ENCODE measurements around the gene FAM124A.

FAM124A gene

GRCh38 chr13:51222037-51222685, at the start of gene FAM124A:
FAM124A (plus strand) TSS chr13:51222398; CDS start chr13:51222502, 104 bp downstream.
- Mint-ChIP-seq H3K27ac (no peak within 1 kb of the TSS), H3K36me3 (no peaks in the 10 kb centered on the region)
- ATAC-seq, result peak; percentile 80

GRCh38 chr13:51175021-51175420, 47.2 kb upstream of the FAM124A start:
- no peak overlapping the region for H3K4me3 Mint-ChIP-seq
- no peak for DNase-seq (ENCODE audit: low spot score in 2 of 2)
- H3K9me3 Mint-ChIP-seq, result peaks cover 2% of the 10 kb centered on the region
- no peak overlapping the region for H3K27ac Mint-ChIP-seq
- no peaks in the 10 kb centered on the region for H3K36me3 Mint-ChIP-seq
- ATAC-seq, result no peak
- H3K4me1 Mint-ChIP-seq, result no peaks in the 10 kb centered on the region

More at GRCh38 chr13:51222037-51222685, at the start of gene FAM124A:
- Mint-ChIP-seq H3K9me3 (no peaks in the 10 kb centered on the region), H3K4me3 (peak within 1 kb of the TSS; percentile 43), H3K4me1 (no peaks in the 10 kb centered on the region)
- peak; percentile 36 to 66 for DNase-seq (ENCODE audit: low spot score in 2 of 2)

- H3K9me3 Mint-ChIP-seq, result peaks cover 2% of the 10 kb centered on the region
Measured at GRCh38 chr13:51175639-51176038, 46.6 kb upstream of the FAM124A start.

GRCh38 chr13:51177188-51177587, 45.0 kb upstream of the FAM124A start:
- no peaks in the 10 kb centered on the region for H3K36me3 Mint-ChIP-seq
- ATAC-seq (no peak), DNase-seq (ENCODE audit: low spot score in 2 of 2) (no peak)
- no peak overlapping the region for H3K4me3 Mint-ChIP-seq
- no peak overlapping the region for H3K27ac Mint-ChIP-seq
- peaks cover 2% of the 10 kb centered on the region for H3K9me3 Mint-ChIP-seq
- H3K4me1 Mint-ChIP-seq, result no peaks in the 10 kb centered on the region

More at GRCh38 chr13:51175639-51176038, 46.6 kb upstream of the FAM124A start:
- DNase-seq (ENCODE audit: low spot score in 2 of 2) (no peak), ATAC-seq (no peak)
- Mint-ChIP-seq H3K27ac (no peak overlapping the region), H3K4me3 (no peak overlapping the region), H3K36me3 (no peaks in the 10 kb centered on the region), H3K4me1 (no peaks in the 10 kb centered on the region)

GRCh38 chr13:51178456-51179074, 43.6 kb upstream of the FAM124A start:
- H3K27ac Mint-ChIP-seq, result no peak overlapping the region
- no peak for ATAC-seq
- no peaks in the 10 kb centered on the region for H3K36me3 Mint-ChIP-seq
- no peaks in the 10 kb centered on the region for H3K4me1 Mint-ChIP-seq
- no peak overlapping the region for H3K4me3 Mint-ChIP-seq
- peaks cover 2% of the 10 kb centered on the region for H3K9me3 Mint-ChIP-seq
- DNase-seq (ENCODE audit: low spot score in 2 of 2), result no peak

GRCh38 chr13:51179432-51179971, 42.7 kb upstream of the FAM124A start:
- Mint-ChIP-seq H3K36me3 (no peaks in the 10 kb centered on the region), H3K4me1 (no peaks in the 10 kb centered on the region), H3K4me3 (no peak overlapping the region), H3K27ac (no peak overlapping the region), H3K9me3 (peaks cover 2% of the 10 kb centered on the region)
- ATAC-seq (no peak), DNase-seq (ENCODE audit: low spot score in 2 of 2) (no peak)

- ATAC-seq (no peak), DNase-seq (ENCODE audit: low spot score in 2 of 2) (no peak)
- H3K36me3 Mint-ChIP-seq, result no peaks in the 10 kb centered on the region
- no peaks in the 10 kb centered on the region for H3K9me3 Mint-ChIP-seq
- no peak overlapping the region for H3K4me3 Mint-ChIP-seq
- no peak overlapping the region for H3K27ac Mint-ChIP-seq
- H3K4me1 Mint-ChIP-seq, result no peaks in the 10 kb centered on the region
Measured at GRCh38 chr13:51180853-51181511, 41.2 kb upstream of the FAM124A start.

- H3K4me3 Mint-ChIP-seq, result no peak overlapping the region
- DNase-seq (ENCODE audit: low spot score in 2 of 2) (no peak), ATAC-seq (no peak)
- no peaks in the 10 kb centered on the region for H3K9me3 Mint-ChIP-seq
- no peak overlapping the region for H3K27ac Mint-ChIP-seq
- H3K4me1 Mint-ChIP-seq, result no peaks in the 10 kb centered on the region
- no peaks in the 10 kb centered on the region for H3K36me3 Mint-ChIP-seq
Measured at GRCh38 chr13:51181786-51182383, 40.3 kb upstream of the FAM124A start.

- no peak overlapping the region for H3K27ac Mint-ChIP-seq
- no peak for DNase-seq (ENCODE audit: low spot score in 2 of 2)
- ATAC-seq, result no peak
- H3K4me3 Mint-ChIP-seq, result no peak overlapping the region
- peaks cover 10% of the 10 kb centered on the region for H3K4me1 Mint-ChIP-seq
- H3K9me3 Mint-ChIP-seq, result no peaks in the 10 kb centered on the region
- no peaks in the 10 kb centered on the region for H3K36me3 Mint-ChIP-seq
Measured at GRCh38 chr13:51191743-51192142, 30.5 kb upstream of the FAM124A start.

GRCh38 chr13:51192348-51192747, 29.9 kb upstream of the FAM124A start:
- no peaks in the 10 kb centered on the region for H3K36me3 Mint-ChIP-seq
- no peaks in the 10 kb centered on the region for H3K9me3 Mint-ChIP-seq
- H3K27ac Mint-ChIP-seq, result no peak overlapping the region
- no peak overlapping the region for H3K4me3 Mint-ChIP-seq
- DNase-seq (ENCODE audit: low spot score in 2 of 2) (no peak), ATAC-seq (peak; percentile 89)
- peaks cover 10% of the 10 kb centered on the region for H3K4me1 Mint-ChIP-seq

GRCh38 chr13:51193387-51193786, 28.8 kb upstream of the FAM124A start:
- peaks cover 2% of the 10 kb centered on the region for H3K9me3 Mint-ChIP-seq
- DNase-seq (ENCODE audit: low spot score in 2 of 2), result no peak
- H3K36me3 Mint-ChIP-seq, result no peaks in the 10 kb centered on the region
- no peak overlapping the region for H3K27ac Mint-ChIP-seq
- no peak for ATAC-seq
- H3K4me3 Mint-ChIP-seq, result no peak overlapping the region
- peaks cover 10% of the 10 kb centered on the region for H3K4me1 Mint-ChIP-seq

- peaks cover 10% of the 10 kb centered on the region for H3K4me1 Mint-ChIP-seq
- no peaks in the 10 kb centered on the region for H3K36me3 Mint-ChIP-seq
- no peak overlapping the region for H3K4me3 Mint-ChIP-seq
- H3K27ac Mint-ChIP-seq, result no peak overlapping the region
- DNase-seq (ENCODE audit: low spot score in 2 of 2) (no peak), ATAC-seq (no peak)
- peaks cover 5% of the 10 kb centered on the region for H3K9me3 Mint-ChIP-seq
Measured at GRCh38 chr13:51194942-51195341, 27.3 kb upstream of the FAM124A start.

- H3K4me1 Mint-ChIP-seq, result peaks cover 8% of the 10 kb centered on the region
- H3K27ac Mint-ChIP-seq, result no peak overlapping the region
- DNase-seq (ENCODE audit: low spot score in 2 of 2) (no peak), ATAC-seq (no peak)
- H3K4me3 Mint-ChIP-seq, result no peak overlapping the region
- H3K9me3 Mint-ChIP-seq, result peaks cover 5% of the 10 kb centered on the region
- H3K36me3 Mint-ChIP-seq, result no peaks in the 10 kb centered on the region
Measured at GRCh38 chr13:51201886-51202285, 20.3 kb upstream of the FAM124A start.

GRCh38 chr13:51202477-51203046, 19.6 kb upstream of the FAM124A start:
- no peak for DNase-seq (ENCODE audit: low spot score in 2 of 2)
- H3K27ac Mint-ChIP-seq, result no peak overlapping the region
- peaks cover 5% of the 10 kb centered on the region for H3K9me3 Mint-ChIP-seq
- H3K36me3 Mint-ChIP-seq, result no peaks in the 10 kb centered on the region
- H3K4me1 Mint-ChIP-seq, result peaks cover 8% of the 10 kb centered on the region
- peak; percentile 46 for ATAC-seq
- H3K4me3 Mint-ChIP-seq, result no peak overlapping the region

GRCh38 chr13:51206584-51206983, 15.6 kb upstream of the FAM124A start:
- ATAC-seq (no peak), DNase-seq (ENCODE audit: low spot score in 2 of 2) (no peak)
- H3K4me3 Mint-ChIP-seq, result no peak overlapping the region
- H3K27ac Mint-ChIP-seq, result no peak overlapping the region
- H3K36me3 Mint-ChIP-seq, result no peaks in the 10 kb centered on the region
- H3K9me3 Mint-ChIP-seq, result no peaks in the 10 kb centered on the region
- peaks cover 8% of the 10 kb centered on the region for H3K4me1 Mint-ChIP-seq

All from stimulated activated effector memory CD8-positive, alpha-beta T cell treated with anti-CD3 and anti-CD28 coated beads, Interleukin-12 subunit alpha, Interleukin-12 subunit beta, amount 100 ng/mL, for 72 hours (primary cell).